ENCODE results near the gene CITED1.

CITED1 gene

GRCh38 chrX:72316408-72317110, 10.8 kb upstream of the CITED1 start:
- no peak for TF ChIP-seq CTCF (IDR thresholded peaks at IDR 0.05; ENCODE audit: insufficient read depth, low read length, missing control alignments)
- H3K4me3 ChIP-seq (ENCODE audit: low read depth, low read length) = no peak overlapping the region
- ChIA-PET POLR2A (no interaction called here), CTCF (no interaction called here)
- DNase-seq (ENCODE audit: low read depth, low spot score) = no peak

- TF ChIP-seq CTCF (IDR thresholded peaks at IDR 0.05; ENCODE audit: insufficient read depth, low read length, missing control alignments) = no peak
- ChIA-PET POLR2A (interaction anchor here (1.3 kb wide), 1 partner anchor 76 kb away, joined by 4 read pairs; the partner anchor contains the start of gene ERCC6L), CTCF (no interaction called here)
- no peak for DNase-seq (ENCODE audit: low read depth, low spot score)
- no peak overlapping the region for H3K4me3 ChIP-seq (ENCODE audit: low read depth, low read length)
Observed at GRCh38 chrX:72314881-72315280, 9.2 kb upstream of the CITED1 start.

GRCh38 chrX:72313707-72314641, 8.3 kb upstream of the CITED1 start:
- ChIA-PET CTCF (no interaction called here), POLR2A (interaction anchor here (1.3 kb wide), 1 partner anchor 75 kb away, joined by 4 read pairs; the partner anchor contains the start of gene ERCC6L)
- no peak for TF ChIP-seq CTCF (IDR thresholded peaks at IDR 0.05; ENCODE audit: insufficient read depth, low read length, missing control alignments)
- H3K4me3 ChIP-seq (ENCODE audit: low read depth, low read length) = no peak overlapping the region
- no peak for DNase-seq (ENCODE audit: low read depth, low spot score)

GRCh38 chrX:72312311-72312940, 6.7 kb upstream of the CITED1 start:
- H3K4me3 ChIP-seq (ENCODE audit: low read depth, low read length) = no peak overlapping the region
- ChIA-PET CTCF (no interaction called here), POLR2A (no interaction called here)
- TF ChIP-seq CTCF (IDR thresholded peaks at IDR 0.05; ENCODE audit: insufficient read depth, low read length, missing control alignments) = no peak
- DNase-seq (ENCODE audit: low read depth, low spot score) = no peak

GRCh38 chrX:72309297-72310071, 3.8 kb upstream of the CITED1 start:
- peak overlapping the region; percentile 36; the same call in 1 of the 2 replicates for H3K4me3 ChIP-seq (ENCODE audit: low read depth, low read length)
- CTCF ChIA-PET = interaction anchor here (1.4 kb wide), 1 partner anchor 32 kb away, joined by 4 read pairs; the partner anchor contains the start of gene RPS4X
- POLR2A ChIA-PET = no interaction called here
- TF ChIP-seq CTCF (IDR thresholded peaks at IDR 0.05; ENCODE audit: insufficient read depth, low read length, missing control alignments) = no peak
- no peak for DNase-seq (ENCODE audit: low read depth, low spot score)

Measured in AG04449 (cell line).